HepG2 (cell line): Measurements from ENCODE around the gene BABAM2. TPM values are rescaled to one million over a fixed set of nuclear protein-coding genes. Genes with fewer than 3 reads are reported as not detected.

Experiments used
- AFF4 ChIP-seq: sonication (generic); formaldehyde crosslinking; IDR thresholded peaks from 2 replicates; pipeline ENCODE4 v1.4.0; 2020; ENCODE audit warnings: missing genetic modification reagents
- MBNL3 ChIP-seq: fragments of 250-450 bp; sonication (Bioruptor Pico); conservative IDR thresholded peaks from 2 replicates; pipeline ENCODE4 v1.8.0; 2022; ENCODE audit warnings: mild to moderate bottlenecking, inconsistent platforms
- MIER3 ChIP-seq: IDR thresholded peaks from 2 replicates; pipeline ENCODE4 v1.6.1; 2016; ENCODE audit warnings: missing compliant biosample characterization, borderline replicate concordance
- NCOA1 ChIP-seq: sonication (generic); formaldehyde crosslinking; IDR thresholded peaks from 2 replicates; pipeline ENCODE4 v1.9.0; 2021; ENCODE audit warnings: missing genetic modification reagents
- NFYB ChIP-seq: sonication (generic); formaldehyde crosslinking; IDR thresholded peaks from 2 replicates; pipeline ENCODE4 v1.4.0; 2020; ENCODE audit warnings: missing genetic modification reagents
- NR2C2 ChIP-seq: sonication (generic); formaldehyde crosslinking; IDR thresholded peaks from 2 replicates; pipeline ENCODE4 v1.4.0; 2020; ENCODE audit warnings: missing genetic modification reagents, mild to moderate bottlenecking, moderate library complexity, borderline replicate concordance
- SNAPC5 ChIP-seq: sonication (generic); formaldehyde crosslinking; IDR thresholded peaks from 2 replicates; pipeline ENCODE4 v1.8.1; 2023; ENCODE audit warnings: mild to moderate bottlenecking, missing genetic modification reagents, borderline replicate concordance
- SOX6 ChIP-seq, 2 experiments: fragments of 450-650 bp in 1 of 2; sonication (generic) in 1 of 2; formaldehyde crosslinking in 1 of 2; IDR thresholded peaks; 2 replicates each; pipeline versions ENCODE4 v1.4.0 to v1.6.1; 2017 to 2020; ENCODE audit warnings: antibody characterized with exemption in 1 of 2, mild to moderate bottlenecking in 1 of 2, missing genetic modification reagents in 1 of 2
- ZGPAT ChIP-seq: IDR thresholded peaks from 2 replicates; pipeline ENCODE4 v1.6.1; 2016; ENCODE audit warnings: mild to moderate bottlenecking
- ZHX2 ChIP-seq, 2 experiments: sonication (generic) in 1 of 2; formaldehyde crosslinking in 1 of 2; IDR thresholded peaks; 2 replicates each; pipeline versions ENCODE4 v1.6.1 to v1.9.0; 2014 to 2022; ENCODE audit warnings: antibody characterized with exemption in 1 of 2, borderline replicate concordance in 1 of 2, inconsistent platforms in 1 of 2, low read depth in 1 of 2, missing genetic modification reagents in 1 of 2
- ZNF343 ChIP-seq: sonication (generic); formaldehyde crosslinking; IDR thresholded peaks from 2 replicates; pipeline ENCODE4 v1.4.0; 2020; ENCODE audit warnings: mild to moderate bottlenecking, missing genetic modification reagents
- ZNF512B ChIP-seq: sonication (generic); formaldehyde crosslinking; IDR thresholded peaks from 2 replicates; pipeline ENCODE4 v1.5.1; 2020; ENCODE audit warnings: missing genetic modification reagents, mild to moderate bottlenecking, borderline replicate concordance
- ZNF772 ChIP-seq: sonication (generic); formaldehyde crosslinking; IDR thresholded peaks from 2 replicates; pipeline ENCODE4 v1.5.0; 2020; ENCODE audit warnings: mild to moderate bottlenecking, missing genetic modification reagents
- polyA plus RNA-seq, 8 experiments: library from polyadenylated mRNA; depleted of rRNA in 3 of 8; stranded (reverse) in 7 of 8; unstranded in 1 of 8; fragments of >200 nt; fragmentation: Illumina TruSeq in 4 of 8; extraction: Trizol in 4 of 8; gene quantifications; 2 replicates each; pipeline versions ENCODE4 v1.2.1 to v1.2.3, GENCODE V29; 2011 to 2016; ENCODE audit warnings: low read depth in 4 of 8, missing spikeins in 1 of 8, mixed read lengths in 1 of 8; ENCODE audit not compliant: insufficient read depth in 1 of 8
- total RNA-seq, 5 experiments: library from RNA; depleted of rRNA; stranded (reverse); fragments of >200 nt; fragmentation: Illumina TruSeq; extraction: Trizol; gene quantifications; 2 replicates each; pipeline ENCODE4 v1.2.3, GENCODE V29; 2016; ENCODE audit warnings: low read depth in 1 of 5

Gene BABAM2
- total and polyA plus RNA-seq, 2 of the 13 experiments (the other 11 are each of a cell fraction or from before 2014, with no cell fraction given), result 24.9 to 28.0 TPM

GRCh38 chr2:28359222-28360057, 468.9 kb downstream of the BABAM2 start (continued):
- TF ChIP-seq ZHX2 (IDR thresholded peaks at IDR 0.05; ENCODE audit: low read depth), result no peak
- TF ChIP-seq ZHX2 (CRISPR knock-in tag; IDR thresholded peaks at IDR 0.05; ENCODE audit: borderline replicate concordance), result no peak
- no peak for TF ChIP-seq NCOA1 (CRISPR knock-in tag)
- no peak for TF ChIP-seq AFF4 (CRISPR knock-in tag)
- TF ChIP-seq MBNL3, result no peak
- TF ChIP-seq NR2C2 (CRISPR knock-in tag), result no peak
- no peak for TF ChIP-seq SOX6 (IDR thresholded peaks at IDR 0.05)
- peak; percentile 48 for TF ChIP-seq SOX6 (CRISPR knock-in tag; IDR thresholded peaks at IDR 0.05)
- TF ChIP-seq NFYB (CRISPR knock-in tag), result no peak
- no peak for TF ChIP-seq SNAPC5 (CRISPR knock-in tag)
- no peak for TF ChIP-seq ZNF343 (CRISPR knock-in tag)
- TF ChIP-seq ZNF512B (CRISPR knock-in tag), result no peak
- 0 out of 2 replicates have a peak, but pooled peaks have one; percentile 36 for TF ChIP-seq ZGPAT
- no peak for TF ChIP-seq MIER3
- TF ChIP-seq ZNF772 (CRISPR knock-in tag), result no peak
